BE2C (cell line): ENCODE results near the gene AUTS2.
A peak's percentile ranks its signal among the peaks of the same experiment; 100 is the strongest.

ENCODE experiments used
- DNase-seq: peaks from one replicate; pipeline ENCODE4 v3.0.0-alpha.2; 2020
- H3K27me3 ChIP-seq: fragments of 250-450 bp; sonication (Bioruptor Pico); 2 replicates; pipeline ENCODE4 v1.5.1; 2020; ENCODE audit warnings: mild to moderate bottlenecking
- H3K36me3 ChIP-seq: fragments of 250-450 bp; sonication (Bioruptor Pico); 2 replicates; pipeline ENCODE4 v1.5.1; 2020; ENCODE audit warnings: mild to moderate bottlenecking
- H3K4me1 ChIP-seq: fragments of 250-450 bp; sonication (Bioruptor Pico); 2 replicates; pipeline ENCODE4 v1.5.1; 2020
- H3K4me3 ChIP-seq: 2 replicates; pipeline ENCODE4 v1.5.1; 2011; ENCODE audit warnings: low read depth, low read length
- H3K9me3 ChIP-seq: fragments of 250-450 bp; sonication (Bioruptor Pico); 2 replicates; pipeline ENCODE4 v1.5.1; 2020
- TF ChIP-seq, protein P1 (sequence below): IDR thresholded peaks from 2 replicates; pipeline ENCODE4 v1.5.1; 2012; ENCODE audit warnings: mild to moderate bottlenecking, low read depth, low read length

The AUTS2 gene

DNA sequence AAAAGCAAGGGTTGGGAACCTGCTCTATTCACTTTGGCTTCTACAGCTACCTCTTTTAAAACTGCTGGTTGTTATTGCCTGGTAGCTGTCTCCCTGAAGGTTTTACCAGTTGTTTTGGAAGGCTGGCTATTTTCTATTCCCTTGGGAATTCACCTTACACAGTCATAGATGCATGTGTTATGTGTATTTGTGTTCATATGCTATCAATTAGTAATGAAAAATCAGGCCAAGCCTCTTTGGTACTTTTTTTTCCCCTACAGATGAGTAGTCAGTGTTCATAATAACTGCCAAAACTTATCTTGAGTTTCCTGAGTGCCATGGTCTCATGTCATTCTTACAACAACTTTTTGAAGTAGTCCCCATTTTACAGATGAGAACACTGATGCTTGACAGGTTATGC, 795.7 kb downstream of the AUTS2 start:
- Histone ChIP-seq H3K4me3 (no peak overlapping the region), H3K9me3 (no peaks in the 10 kb centered on the region), H3K4me1 (no peaks in the 10 kb centered on the region; the same call in 1 of the 2 replicates), H3K27me3 (no peaks in the 10 kb centered on the region), H3K36me3 (no peaks in the 10 kb centered on the region)
- TF ChIP-seq, protein P1, sequence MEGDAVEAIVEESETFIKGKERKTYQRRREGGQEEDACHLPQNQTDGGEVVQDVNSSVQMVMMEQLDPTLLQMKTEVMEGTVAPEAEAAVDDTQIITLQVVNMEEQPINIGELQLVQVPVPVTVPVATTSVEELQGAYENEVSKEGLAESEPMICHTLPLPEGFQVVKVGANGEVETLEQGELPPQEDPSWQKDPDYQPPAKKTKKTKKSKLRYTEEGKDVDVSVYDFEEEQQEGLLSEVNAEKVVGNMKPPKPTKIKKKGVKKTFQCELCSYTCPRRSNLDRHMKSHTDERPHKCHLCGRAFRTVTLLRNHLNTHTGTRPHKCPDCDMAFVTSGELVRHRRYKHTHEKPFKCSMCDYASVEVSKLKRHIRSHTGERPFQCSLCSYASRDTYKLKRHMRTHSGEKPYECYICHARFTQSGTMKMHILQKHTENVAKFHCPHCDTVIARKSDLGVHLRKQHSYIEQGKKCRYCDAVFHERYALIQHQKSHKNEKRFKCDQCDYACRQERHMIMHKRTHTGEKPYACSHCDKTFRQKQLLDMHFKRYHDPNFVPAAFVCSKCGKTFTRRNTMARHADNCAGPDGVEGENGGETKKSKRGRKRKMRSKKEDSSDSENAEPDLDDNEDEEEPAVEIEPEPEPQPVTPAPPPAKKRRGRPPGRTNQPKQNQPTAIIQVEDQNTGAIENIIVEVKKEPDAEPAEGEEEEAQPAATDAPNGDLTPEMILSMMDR, result no peak
- DNase-seq, result no peak

DNA sequence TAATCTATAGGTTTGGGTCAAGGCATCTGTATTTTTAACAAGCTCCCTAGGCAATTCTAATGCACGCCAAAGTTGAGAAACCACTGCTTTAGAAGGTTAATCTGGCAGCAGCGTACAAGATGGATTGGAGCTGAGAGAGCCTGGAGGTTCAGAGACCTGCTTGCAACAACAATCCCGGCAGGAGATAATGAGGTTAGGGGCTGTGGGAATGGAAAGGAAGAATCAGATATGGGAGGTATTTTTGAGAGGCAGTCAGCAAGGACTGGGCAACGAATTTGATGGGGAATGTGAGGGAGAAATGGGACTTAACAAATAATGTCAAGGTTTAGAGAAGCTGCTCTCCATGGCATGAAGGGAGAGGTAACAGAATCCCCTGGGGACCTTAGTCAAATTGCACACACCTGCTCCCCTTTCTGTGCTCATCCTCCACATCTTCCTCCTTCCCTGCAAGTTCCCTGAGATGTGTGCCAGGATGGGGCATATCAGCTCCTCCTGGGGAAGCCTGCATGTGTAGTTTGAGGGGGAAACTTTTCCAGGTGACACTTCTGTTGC, 802.6 kb downstream of the AUTS2 start:
- Histone ChIP-seq H3K36me3 (no peaks in the 10 kb centered on the region), H3K4me3 (no peak overlapping the region), H3K4me1 (no peaks in the 10 kb centered on the region; the same call in none of the 2 replicates), H3K27me3 (no peaks in the 10 kb centered on the region), H3K9me3 (no peaks in the 10 kb centered on the region)
- TF ChIP-seq, protein P1, result no peak
- DNase-seq, result no peak

DNA sequence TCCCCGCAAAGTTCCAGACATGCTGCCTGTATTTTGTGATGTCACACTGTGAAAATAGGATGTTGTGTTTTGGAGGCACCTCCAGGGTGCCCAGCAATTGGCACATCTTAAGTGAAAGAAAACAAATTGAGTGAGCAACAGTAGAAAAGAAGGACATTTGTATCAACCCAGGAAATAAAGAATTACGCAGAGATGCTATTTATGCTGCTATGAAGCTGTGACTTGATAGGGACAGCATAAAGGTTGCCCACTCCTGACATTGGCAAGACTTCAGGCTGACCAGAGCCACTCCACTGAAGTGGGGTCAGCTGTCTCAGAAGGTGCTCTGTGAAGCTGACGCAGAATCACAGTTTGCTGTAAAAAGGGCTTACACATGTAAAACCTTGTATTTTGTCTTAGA, 803.8 kb downstream of the AUTS2 start:
- TF ChIP-seq, protein P1, result no peak
- no peak overlapping the region for H3K4me3 ChIP-seq
- no peaks in the 10 kb centered on the region for H3K9me3 ChIP-seq
- H3K4me1 ChIP-seq, result peaks cover 10% of the 10 kb centered on the region
- no peaks in the 10 kb centered on the region for H3K36me3 ChIP-seq
- H3K27me3 ChIP-seq, result no peaks in the 10 kb centered on the region
- no peak for DNase-seq

DNA sequence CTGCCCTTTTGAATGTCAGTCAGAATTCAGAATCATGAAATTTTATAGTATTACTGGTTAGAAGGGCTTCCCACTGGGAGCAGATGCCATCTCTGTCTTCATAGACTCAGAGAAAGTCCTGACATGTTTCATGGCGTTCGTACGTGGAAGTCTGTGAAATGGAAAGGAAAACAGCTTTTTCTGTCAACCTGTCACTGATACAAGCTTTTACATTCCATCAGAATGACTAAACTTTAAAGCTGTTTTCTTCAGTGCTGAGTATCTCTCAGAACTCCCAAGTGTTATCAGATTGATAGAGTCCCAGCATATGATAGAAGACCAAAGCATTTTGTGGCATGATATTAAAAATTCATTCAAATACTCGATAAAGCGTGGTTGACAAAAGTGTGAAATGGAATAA, 807.0 kb downstream of the AUTS2 start:
- H3K4me3 ChIP-seq, result no peak overlapping the region
- no peak for DNase-seq
- TF ChIP-seq, protein P1, result no peak
- H3K4me1 ChIP-seq, result peaks cover 10% of the 10 kb centered on the region
- no peaks in the 10 kb centered on the region for H3K27me3 ChIP-seq
- H3K36me3 ChIP-seq, result no peaks in the 10 kb centered on the region
- H3K9me3 ChIP-seq, result no peaks in the 10 kb centered on the region

DNA sequence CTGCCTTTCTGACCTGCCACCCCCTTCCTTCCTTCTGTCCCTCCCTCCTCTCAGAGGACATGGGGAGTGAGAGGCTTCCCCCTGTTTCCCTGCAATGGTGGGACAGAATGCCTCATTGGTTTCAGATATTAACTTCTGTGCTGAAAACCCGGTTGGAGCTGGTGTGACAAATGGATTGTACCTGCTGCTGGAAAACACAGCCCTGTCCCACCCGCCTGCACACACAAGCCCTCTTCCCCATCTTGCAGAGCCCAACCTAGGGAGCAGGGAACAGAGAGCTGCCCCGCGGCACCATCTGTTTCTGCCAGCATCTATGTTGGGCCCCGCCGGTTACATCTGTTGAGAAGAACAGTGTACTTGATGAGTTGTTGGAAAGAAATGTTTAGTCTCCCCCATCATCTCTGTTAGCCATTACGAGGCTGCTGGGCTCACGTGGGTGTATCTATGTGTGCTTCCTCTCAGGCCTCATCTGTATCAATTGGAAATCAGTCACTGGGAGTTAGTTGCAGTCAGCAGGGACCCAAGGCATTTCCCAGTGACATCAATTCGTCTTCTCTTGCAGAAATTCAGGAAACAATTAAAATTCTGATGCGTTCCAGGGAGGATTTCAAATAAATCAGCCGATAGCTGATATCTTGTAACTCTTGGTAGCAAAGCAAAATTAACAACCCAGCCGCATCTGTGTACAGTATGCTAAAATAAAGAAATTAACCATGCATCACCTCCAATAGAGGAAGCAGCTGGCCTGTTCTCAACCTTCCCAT, 808.1 kb downstream of the AUTS2 start:
- H3K9me3 ChIP-seq, result no peaks in the 10 kb centered on the region
- H3K36me3 ChIP-seq, result no peaks in the 10 kb centered on the region
- peaks cover 10% of the 10 kb centered on the region for H3K4me1 ChIP-seq
- no peaks in the 10 kb centered on the region for H3K27me3 ChIP-seq
- TF ChIP-seq, protein P1, result no peak
- H3K4me3 ChIP-seq, result no peak overlapping the region; the same call in 1 of the 2 replicates
- DNase-seq, result peak; percentile 79

DNA sequence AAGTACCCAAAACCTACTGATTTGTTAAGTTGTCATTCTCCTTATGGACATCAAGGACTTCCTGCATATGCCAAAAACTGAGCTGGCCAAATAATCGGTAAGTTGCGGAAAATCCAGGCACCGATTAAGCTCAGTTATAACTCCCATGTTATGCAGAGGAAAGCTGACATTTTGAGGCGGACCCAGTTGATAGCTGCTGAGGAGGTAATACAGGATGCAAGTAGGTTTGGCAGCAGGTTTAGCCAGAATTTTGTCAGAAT, 808.6 kb downstream of the AUTS2 start:
- Histone ChIP-seq H3K27me3 (no peaks in the 10 kb centered on the region), H3K36me3 (no peaks in the 10 kb centered on the region), H3K4me1 (peaks cover 10% of the 10 kb centered on the region), H3K4me3 (no peak overlapping the region), H3K9me3 (no peaks in the 10 kb centered on the region)
- no peak for DNase-seq
- TF ChIP-seq, protein P1, result no peak
